ENCODE results near the gene MAML1. TPM values are rescaled to one million over a fixed set of nuclear protein-coding genes. Genes with fewer than 3 reads are reported as not detected.

MAML1 gene
- total and polyA plus RNA-seq, 2 donors (not counting 1 experiment from before 2014, with no cell fraction given), result 12.0 to 50.6 TPM

GRCh38 chr5:179820483-179821297, 88.1 kb downstream of the MAML1 start, which contains the start of gene SQSTM1:
SQSTM1 (plus strand) TSS chr5:179820905; CDS start chr5:179820937, 32 bp downstream.
- H3K4me3 ChIP-seq (ENCODE audit: control extremely low read depth in 1 of 5, extremely low read depth in 1 of 5, insufficient read depth in 1 of 5, low read depth in 2 of 5, low read length in 4 of 5), result peak within 1 kb of the TSS; percentile 22 to 94 (median 81)
- whole genome bisulfite sequencing (ENCODE audit: insufficient coverage), result under 1% methylated on average over 81 of the region's 81 CpGs
- Mint-ChIP-seq H3K27me3 (no peaks in the 10 kb centered on the region), H3K27ac (peak within 1 kb of the TSS; percentile 98), H3K4me1 (peaks cover 57% of the 10 kb centered on the region), H3K9me3 (ENCODE audit: insufficient read depth) (no peaks in the 10 kb centered on the region), H3K4me3 (peak within 1 kb of the TSS; percentile 98)
- DNase-seq (peak; percentile 93), ATAC-seq (ENCODE audit: low read depth) (peak; percentile 54)
- H3K4me2 ChIP-seq (replicated peaks; ENCODE audit: low read depth, low read length, poor library complexity, severe bottlenecking), result peak within 1 kb of the TSS; percentile 98
- H3K36me3 ChIP-seq (replicated peaks in 1 of 2; ENCODE audit: control extremely low read depth in 1 of 2, control insufficient read depth in 1 of 2, extremely low read depth in 1 of 2, insufficient read depth in 2 of 2, low read length in 1 of 2), result peaks cover 2 to 28% of the 10 kb centered on the region in 2 experiments
- peak within 1 kb of the TSS; percentile 66 for H2AFZ ChIP-seq (ENCODE audit: insufficient read depth, low read depth, low read length, poor library complexity, severe bottlenecking)
- peak within 1 kb of the TSS; percentile 91 to 98 for H3K27ac ChIP-seq (ENCODE audit: low read length in 2 of 2)
- ChIA-PET CTCF (interaction anchor here (0.9 to 2.5 kb wide), 8 partner anchors 12 to 154 kb away, joined by 3 to 24 read pairs (median 3); partner anchors contain the start of gene MGAT4B), POLR2A (interaction anchor here (0.5 to 3.4 kb wide), 10 partner anchors 8 to 212 kb away, joined by 3 to 44 read pairs (median 7); partner anchors contain the start of genes HNRNPH1, MAML1, MGAT4B and MRNIP)
- peaks cover 62% of the 10 kb centered on the region for H3K79me2 ChIP-seq (ENCODE audit: control insufficient read depth, insufficient read depth, low read length)
- peaks cover 50% of the 10 kb centered on the region for H4K20me1 ChIP-seq (ENCODE audit: control insufficient read depth, insufficient read depth, low read length, poor library complexity, severe bottlenecking)
- H3K27me3 ChIP-seq (replicated peaks in 1 of 4; ENCODE audit: control extremely low read depth in 1 of 4, control insufficient read depth in 3 of 4, insufficient read depth in 4 of 4, low read length in 3 of 4), result peaks cover 0 to 6% (median 0%) of the 10 kb centered on the region in 4 experiments
- peak within 1 kb of the TSS; percentile 98 for H3K9ac ChIP-seq (ENCODE audit: low read length)
- intact Hi-C loops (cut with micrococcal nuclease), result loop anchor here (1.0 kb wide), 3 partner anchors 9 to 122 kb away; partner anchors contain the start of genes CANX and MRNIP
- no peak for TF ChIP-seq CTCF (IDR thresholded peaks at IDR 0.05)
- no peak for TF ChIP-seq EZH2 (IDR thresholded peaks at IDR 0.05; ENCODE audit: borderline replicate concordance, insufficient read depth, low read depth, low read length, poor library complexity, severe bottlenecking)
- peaks cover 0 to 3% (median 0%) of the 10 kb centered on the region in 3 donors for H3K9me3 ChIP-seq (ENCODE audit: control extremely low read depth in 1 of 3, control insufficient read depth in 2 of 3, insufficient read depth in 1 of 3, low read length in 2 of 3)
- peaks cover 40 to 52% of the 10 kb centered on the region in 2 donors for H3K4me1 ChIP-seq (ENCODE audit: control insufficient read depth in 2 of 2, insufficient read depth in 2 of 2, low read length in 2 of 2)

Measured in B cell (primary cell).